Liver (tissue), 9 donors: Measurements from ENCODE around the gene CYB5R4. TPM values are rescaled to one million over a fixed set of nuclear protein-coding genes. Genes with fewer than 3 reads are reported as not detected.

ENCODE experiments used
- DNase-seq: peaks from one replicate; pipeline ENCODE4 v3.0.0-alpha.2; 2017; ENCODE audit warnings: low spot score
- H3K27ac ChIP-seq, 2 donors: one replicate each; pipeline ENCODE4 v1.7.0; 2013; ENCODE audit warnings: inconsistent platforms in 2 of 2, low read length in 2 of 2, control low read depth in 1 of 2, low read depth in 1 of 2, mild to moderate bottlenecking in 1 of 2
- H3K27me3 ChIP-seq, 4 donors: one replicate each; pipeline versions ENCODE4 v1.6.1 to v1.7.0; 2013; ENCODE audit warnings: low read length in 3 of 4, inconsistent platforms in 1 of 4, mild to moderate bottlenecking in 1 of 4, moderate library complexity in 1 of 4; ENCODE audit not compliant: control insufficient read depth in 4 of 4, insufficient read depth in 4 of 4
- H3K36me3 ChIP-seq, 4 donors: one replicate each; pipeline versions ENCODE4 v1.6.1 to v1.7.0; 2013; ENCODE audit warnings: low read length in 3 of 4, mild to moderate bottlenecking in 3 of 4, low read depth in 1 of 4, moderate library complexity in 1 of 4; ENCODE audit not compliant: control insufficient read depth in 4 of 4, insufficient read depth in 3 of 4
- H3K4me1 ChIP-seq, 4 donors: one replicate each; pipeline versions ENCODE4 v1.6.1 to v1.7.0; 2013; ENCODE audit warnings: low read length in 3 of 4, mild to moderate bottlenecking in 3 of 4, moderate library complexity in 1 of 4; ENCODE audit not compliant: control insufficient read depth in 4 of 4, insufficient read depth in 4 of 4
- H3K4me3 ChIP-seq, 3 donors: one replicate each; pipeline versions ENCODE4 v1.6.1 to v1.7.0; 2013; ENCODE audit warnings: low read length in 3 of 3, control low read depth in 1 of 3, low read depth in 1 of 3, mild to moderate bottlenecking in 1 of 3
- H3K9ac ChIP-seq, 2 donors: one replicate each; pipeline ENCODE4 v1.7.0; 2013; ENCODE audit warnings: low read length in 2 of 2, mild to moderate bottlenecking in 2 of 2, moderate library complexity in 2 of 2, control low read depth in 1 of 2, low read depth in 1 of 2
- H3K9me3 ChIP-seq, 4 donors: one replicate each; pipeline versions ENCODE4 v1.6.1 to v1.7.0; 2013; ENCODE audit warnings: low read length in 3 of 4; ENCODE audit not compliant: control insufficient read depth in 4 of 4
- ATF3 ChIP-seq: IDR thresholded peaks from 2 replicates; pipeline ENCODE4 v1.6.1; 2016; ENCODE audit warnings: antibody characterized with exemption
- CTCF ChIP-seq: fragments of 150-350 bp; IDR thresholded peaks from 2 replicates; pipeline ENCODE4 v1.5.1; 2017; ENCODE audit warnings: improper control_type of control experiment, low read depth, low read length; ENCODE audit not compliant: missing input control
- EGR1 ChIP-seq, 2 donors: IDR thresholded peaks; 2 replicates each; pipeline ENCODE4 v1.6.1; 2016 to 2018; ENCODE audit warnings: antibody characterized with exemption in 2 of 2, low read depth in 2 of 2
- FOXA1 ChIP-seq: IDR thresholded peaks from 2 replicates; pipeline ENCODE4 v1.6.1; 2016; ENCODE audit warnings: antibody characterized with exemption
- FOXA2 ChIP-seq: IDR thresholded peaks from 2 replicates; pipeline ENCODE4 v1.6.1; 2016; ENCODE audit warnings: antibody characterized with exemption
- GABPA ChIP-seq, 2 donors: IDR thresholded peaks in 1 of 2; conservative IDR thresholded peaks in 1 of 2; 2 replicates each; pipeline ENCODE4 v1.6.1; 2016; ENCODE audit warnings: antibody characterized with exemption in 2 of 2, mild to moderate bottlenecking in 1 of 2, moderate library complexity in 1 of 2
- HNF4G ChIP-seq: IDR thresholded peaks from 2 replicates; pipeline ENCODE4 v1.6.1; 2016; ENCODE audit warnings: antibody characterized with exemption
- JUND ChIP-seq, 2 donors: IDR thresholded peaks; 2 replicates each; pipeline ENCODE4 v1.6.1; 2016; ENCODE audit warnings: antibody characterized with exemption in 2 of 2
- MAX ChIP-seq: IDR thresholded peaks from 2 replicates; pipeline ENCODE4 v1.6.1; 2016; ENCODE audit warnings: antibody characterized with exemption
- NR2F2 ChIP-seq: IDR thresholded peaks from 2 replicates; pipeline ENCODE4 v1.6.1; 2016; ENCODE audit warnings: antibody characterized with exemption
- RAD21 ChIP-seq, 2 donors: IDR thresholded peaks; 2 replicates each; pipeline ENCODE4 v1.6.1; 2016; ENCODE audit warnings: antibody characterized with exemption in 2 of 2, mild to moderate bottlenecking in 2 of 2
- REST ChIP-seq: IDR thresholded peaks from 2 replicates; pipeline ENCODE4 v1.6.1; 2016; ENCODE audit warnings: antibody characterized with exemption, mild to moderate bottlenecking
- RXRA ChIP-seq, 2 donors: IDR thresholded peaks; 2 replicates each; pipeline ENCODE4 v1.6.1; 2017 to 2018; ENCODE audit warnings: antibody characterized with exemption in 2 of 2, mild to moderate bottlenecking in 1 of 2
- SP1 ChIP-seq: IDR thresholded peaks from 2 replicates; pipeline ENCODE4 v1.6.1; 2018; ENCODE audit warnings: antibody characterized with exemption, mild to moderate bottlenecking
- TAF1 ChIP-seq: conservative IDR thresholded peaks from 2 replicates; pipeline ENCODE4 v1.6.1; 2016; ENCODE audit warnings: antibody characterized with exemption, mild to moderate bottlenecking
- YY1 ChIP-seq: IDR thresholded peaks from 2 replicates; pipeline ENCODE4 v1.6.1; 2016; ENCODE audit warnings: antibody characterized with exemption, mild to moderate bottlenecking
- ZBTB33 ChIP-seq: IDR thresholded peaks from 2 replicates; pipeline ENCODE4 v1.6.1; 2016; ENCODE audit warnings: antibody characterized with exemption
- WGBS: extraction: QIAGEN DNeasy Blood & Tissue Kit; methylation state at CpG from one replicate; pipeline ENCODE4 v1.1.7; 2013; 5-methylcytosine and 5-hydroxymethylcytosine counted together
- polyA plus RNA-seq, 2 donors: library from polyadenylated mRNA; stranded (reverse) in 1 of 2; unstranded in 1 of 2; fragments of 200-250 nt in 1 of 2; fragments of >200 nt in 1 of 2; fragmentation: Nextera tagmentation in 1 of 2; extraction: Ambion mirVana in 1 of 2; gene quantifications; one replicate each; pipeline versions ENCODE4 v1.2.1 to v1.2.3, GENCODE V29; 2013 to 2015
- total RNA-seq, 2 donors: library from RNA; depleted of rRNA; stranded (reverse); fragments of >200 nt; gene quantifications; one replicate each; pipeline ENCODE4 v1.2.3, GENCODE V29; 2014
- donor health status: healthy.
- donor health status: healthy.
- donor health status: healthy.
- donor health status: healthy.
- donor health status: healthy.

Gene CYB5R4
- total and polyA plus RNA-seq, 4 donors = 3.4 to 7.8 (median 5.4) TPM

GRCh38 chr6:83890520-83890919 lies 31.0 kb downstream of the CYB5R4 start:
- no peaks in the 10 kb centered on the region for H3K9me3 ChIP-seq
- DNase-seq = no peak
- whole genome bisulfite sequencing = 97% methylated on average over 4 of the region's 4 CpGs
- peaks cover 0 to 1% (median 0%) of the 10 kb centered on the region in 4 donors for H3K4me1 ChIP-seq
- H3K27me3 ChIP-seq = no peaks in the 10 kb centered on the region
- H3K27ac ChIP-seq = no peak overlapping the region
- no peaks in the 10 kb centered on the region for H3K36me3 ChIP-seq
- no peak for TF ChIP-seq FOXA2
- no peak for TF ChIP-seq GABPA (IDR thresholded peaks at IDR 0.05 in 1 of 2, conservative IDR thresholded peaks at IDR 0.05 in 1 of 2)
- TF ChIP-seq ZBTB33 = no peak
- no peak for TF ChIP-seq RXRA (IDR thresholded peaks at IDR 0.05)
- no peak for TF ChIP-seq RAD21 (IDR thresholded peaks at IDR 0.05)
- TF ChIP-seq CTCF = no peak
- TF ChIP-seq ATF3 = no peak
- no peak for TF ChIP-seq NR2F2
- no peak for TF ChIP-seq REST
- TF ChIP-seq SP1 = no peak
- no peak for TF ChIP-seq TAF1
- no peak for TF ChIP-seq JUND (IDR thresholded peaks at IDR 0.05)
- no peak for TF ChIP-seq FOXA1
- no peak for TF ChIP-seq HNF4G
- TF ChIP-seq MAX = no peak
- TF ChIP-seq YY1 = no peak
- no peak for TF ChIP-seq EGR1 (IDR thresholded peaks at IDR 0.05; ENCODE audit: low read depth in 2 of 2)
- no peak overlapping the region for H3K9ac ChIP-seq
- H3K4me3 ChIP-seq = no peak overlapping the region

GRCh38 chr6:83891586-83891985 lies 32.1 kb downstream of the CYB5R4 start:
- DNase-seq = no peak
- Histone ChIP-seq H3K27me3 (no peaks in the 10 kb centered on the region), H3K36me3 (no peaks in the 10 kb centered on the region), H3K4me1 (peaks cover 0 to 1% (median 0%) of the 10 kb centered on the region in 4 donors), H3K27ac (no peak overlapping the region), H3K4me3 (no peak overlapping the region), H3K9ac (no peak overlapping the region), H3K9me3 (no peaks in the 10 kb centered on the region)
- WGBS = 93% methylated on average over 4 of the region's 4 CpGs
- TF ChIP-seq CTCF (no peak), JUND (IDR thresholded peaks at IDR 0.05) (no peak), FOXA1 (no peak), GABPA (IDR thresholded peaks at IDR 0.05 in 1 of 2, conservative IDR thresholded peaks at IDR 0.05 in 1 of 2) (no peak), SP1 (no peak), RXRA (IDR thresholded peaks at IDR 0.05) (no peak), MAX (no peak), FOXA2 (no peak), RAD21 (IDR thresholded peaks at IDR 0.05) (no peak), HNF4G (no peak), ATF3 (no peak), EGR1 (IDR thresholded peaks at IDR 0.05; ENCODE audit: low read depth in 2 of 2) (no peak), YY1 (no peak)
